GM21390 (cell line): Measurements from ENCODE around the gene ABI3.
"Not testable (repeated sequence)": the region's sequence is repeated elsewhere in the genome, so short reads cannot be mapped to it uniquely, and the experiment has no call there.

ENCODE experiments used
- ATAC-seq: cut with Tn5 transposase; IDR thresholded peaks from one replicate; pipeline ENCODE4 v1.9.1; 2021; ENCODE audit not compliant: unreplicated experiment

ABI3 gene

GRCh38 chr17:49249292-49249794 is 38.8 kb downstream of the ABI3 start:
- no peak for ATAC-seq

GRCh38 chr17:49249890-49250522 is 39.5 kb downstream of the ABI3 start:
- no peak for ATAC-seq

DNA sequence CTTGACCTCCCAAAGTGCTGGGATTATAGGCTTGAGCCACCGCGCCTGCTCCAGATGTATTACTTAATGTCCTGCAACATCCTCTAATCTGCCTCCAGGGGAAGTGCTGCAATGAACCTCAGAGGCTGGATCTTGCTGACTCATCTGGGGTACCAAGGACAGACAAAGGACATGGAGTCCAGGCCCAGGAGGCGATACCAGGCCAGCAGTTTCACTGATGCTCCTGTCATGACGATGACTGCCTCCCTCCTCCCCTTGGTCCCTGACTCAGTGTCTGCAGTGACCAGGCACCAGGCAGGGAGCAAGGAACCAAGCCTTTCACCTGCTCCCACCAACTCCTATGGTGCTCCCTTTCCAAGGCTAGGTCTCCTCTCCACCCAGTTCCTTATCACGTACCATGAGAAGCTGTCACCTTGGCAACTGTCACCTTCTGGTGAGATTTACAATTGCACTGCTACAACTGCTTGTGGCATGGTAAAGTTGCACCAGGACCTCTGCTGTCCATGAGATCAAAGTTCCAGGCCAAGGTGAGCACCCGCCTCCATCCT is 41.7 kb downstream of the ABI3 start:
- ATAC-seq = no peak

GRCh38 chr17:49254066-49254465 is 43.6 kb downstream of the ABI3 start:
- ATAC-seq = no peak

GRCh38 chr17:49255125-49255524 is 44.6 kb downstream of the ABI3 start:
- ATAC-seq = no peak

- no peak for ATAC-seq
Observed at GRCh38 chr17:49258394-49258793, 47.9 kb downstream of the ABI3 start.

DNA sequence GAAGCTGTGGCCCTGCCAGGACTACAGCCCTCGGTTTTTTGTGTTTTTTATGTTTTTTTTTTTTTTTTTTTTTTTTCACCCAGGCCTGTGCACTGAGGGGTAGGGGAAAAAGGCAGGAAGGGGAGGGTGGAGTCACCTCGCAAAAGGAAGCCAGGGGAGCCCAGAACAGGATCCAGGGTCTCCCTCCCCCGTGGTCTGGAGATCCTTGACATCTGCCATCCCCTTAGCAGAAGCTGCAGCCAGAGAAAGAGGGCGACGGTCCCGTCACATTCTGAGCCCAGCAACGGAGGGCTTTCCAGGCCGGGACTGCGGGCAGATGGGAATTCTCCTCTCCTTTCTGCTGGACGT is 49.1 kb downstream of the ABI3 start:
- ATAC-seq = no peak

DNA sequence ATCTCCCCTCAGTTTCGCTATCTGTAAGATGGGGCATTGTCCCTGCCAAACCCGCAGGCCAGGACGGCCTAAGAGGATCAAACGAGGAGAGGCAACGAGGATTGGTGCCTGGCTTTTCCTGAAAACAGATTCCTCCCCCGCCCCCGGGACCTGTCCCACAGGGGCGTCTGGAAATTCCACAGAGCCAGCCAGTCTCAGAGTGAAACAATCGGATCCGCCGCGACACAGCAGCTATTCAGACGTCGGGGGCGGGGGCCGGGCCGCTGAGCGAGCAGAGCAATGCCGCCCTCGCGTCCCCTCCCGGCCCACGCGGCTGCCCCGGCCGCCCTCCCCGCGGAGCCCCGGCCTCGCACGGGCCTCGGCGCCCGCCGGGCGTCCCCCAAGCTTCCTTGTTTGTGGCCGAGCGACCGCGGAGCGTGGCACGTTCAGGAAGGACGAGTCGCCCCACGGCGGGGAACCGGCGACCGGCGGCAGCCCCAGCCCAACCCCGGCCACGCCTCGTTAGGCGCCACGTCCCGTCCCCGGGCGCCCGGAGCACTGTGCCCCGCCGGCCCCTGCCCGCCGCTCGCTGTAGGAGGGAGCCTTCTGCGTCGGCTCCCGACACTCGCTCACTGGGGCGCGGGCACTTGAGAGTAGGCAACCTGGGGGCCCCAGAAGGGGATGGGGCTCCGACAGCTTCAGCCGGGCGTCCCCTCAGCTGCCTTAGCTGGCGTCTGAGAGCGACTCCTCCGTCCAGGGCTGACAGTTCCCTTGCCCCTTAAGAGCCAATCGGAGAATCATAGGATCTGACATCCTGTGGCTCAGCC is 49.7 kb downstream of the ABI3 start:
- ATAC-seq = no peak

DNA sequence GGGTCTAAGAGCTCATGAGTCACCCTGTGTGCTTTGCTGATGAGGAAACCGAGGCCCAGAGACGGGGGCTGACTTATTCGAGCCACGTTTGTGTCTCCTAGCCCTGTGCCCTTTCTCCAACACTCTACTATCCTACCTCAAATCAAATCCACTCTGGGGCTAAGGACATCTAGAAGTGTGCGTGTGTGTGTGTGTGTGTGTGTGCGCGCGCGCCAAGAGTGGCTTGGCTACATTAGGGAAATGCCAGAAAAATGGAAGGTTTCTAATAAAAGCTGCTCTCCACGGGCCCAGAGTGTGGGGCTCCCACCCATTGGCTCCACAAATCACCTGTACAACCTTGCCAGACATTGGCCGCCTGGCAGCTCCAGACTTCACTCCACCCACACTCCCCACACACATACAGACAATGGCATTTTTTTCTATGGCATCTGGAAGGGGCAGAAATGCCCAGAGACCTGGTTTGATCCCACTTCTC is 50.3 kb downstream of the ABI3 start:
- ATAC-seq = no peak

GRCh38 chr17:49261540-49261939 is 51.0 kb downstream of the ABI3 start:
- ATAC-seq = not testable (repeated sequence)

DNA sequence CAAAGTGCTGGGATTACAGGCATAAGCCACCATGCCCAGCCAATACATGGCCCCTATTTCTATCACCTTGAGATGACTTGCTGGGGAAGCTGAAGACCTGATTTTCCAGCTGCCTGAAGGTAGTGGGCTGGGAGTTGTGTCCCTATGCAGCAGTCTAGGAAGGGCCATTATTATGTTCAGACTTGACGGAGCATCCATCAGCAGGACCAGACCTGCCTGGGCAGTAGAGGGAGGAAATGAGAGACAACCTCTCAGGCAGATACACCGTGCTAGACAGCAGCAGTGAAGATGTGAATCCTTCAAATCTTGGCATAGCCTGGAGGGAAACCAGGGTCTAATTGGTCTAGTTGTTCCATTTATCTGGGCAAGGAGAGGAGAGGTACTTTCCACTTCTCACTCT is 55.7 kb downstream of the ABI3 start:
- ATAC-seq = no peak

DNA sequence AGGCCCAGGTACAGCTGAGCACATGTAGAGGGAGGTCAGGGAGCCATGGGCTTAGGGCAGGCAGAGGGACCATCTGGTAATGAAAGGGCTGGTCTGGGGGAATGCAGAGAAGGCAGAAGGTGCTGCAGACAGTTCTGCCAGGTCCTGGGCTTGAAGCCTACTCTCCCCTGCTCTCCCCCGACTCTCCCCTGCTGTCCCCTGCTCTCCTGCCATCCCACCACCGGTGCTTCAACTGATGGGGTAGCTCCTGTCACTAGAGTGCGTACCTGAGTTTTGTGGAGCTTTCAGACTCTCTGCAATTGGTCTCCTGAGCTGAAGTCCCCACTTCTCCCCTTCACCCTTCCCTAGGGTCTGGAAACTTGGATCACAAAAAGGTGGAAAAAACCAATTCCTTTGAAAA is 57.4 kb downstream of the ABI3 start:
- no peak for ATAC-seq

GRCh38 chr17:49269356-49269755 is 58.8 kb downstream of the ABI3 start:
- ATAC-seq = no peak
